NCI-H1092 treated with DMSO at 0.1 percent for 48 hours (cell line): Measurements from ENCODE around the gene ADAMTS17.
A peak's percentile ranks its signal among the peaks of the same experiment; 100 is the strongest.

ENCODE experiments used
- DNase-seq: peaks from one replicate; lab custom pipeline; 2025; lab: John Stamatoyannopoulos, UW

Gene ADAMTS17

DNA sequence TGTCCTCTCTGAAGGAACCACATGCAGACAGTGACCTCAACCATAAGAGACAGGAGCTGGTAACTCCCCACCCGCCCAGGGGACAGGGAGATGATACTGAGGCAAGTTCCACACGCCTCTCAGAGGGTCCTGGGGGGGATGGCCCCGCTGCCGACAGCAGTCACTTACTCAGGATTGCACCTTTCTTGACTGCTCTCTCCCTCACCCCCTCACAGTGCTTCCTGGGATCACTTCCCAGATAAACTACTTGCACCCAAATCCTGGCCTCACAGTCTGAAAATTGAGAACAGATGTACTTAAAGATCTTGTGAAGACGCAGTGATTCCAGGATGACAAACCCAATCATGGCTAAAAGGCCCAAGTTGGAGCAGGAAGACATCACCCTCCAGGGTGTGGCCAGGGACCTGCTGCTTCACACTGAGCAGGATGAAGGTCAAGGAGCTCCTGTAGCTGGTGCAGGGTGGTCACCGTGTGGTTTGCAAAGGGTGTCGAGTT, 207.6 kb downstream of the ADAMTS17 start:
- no peak for DNase-seq

DNA sequence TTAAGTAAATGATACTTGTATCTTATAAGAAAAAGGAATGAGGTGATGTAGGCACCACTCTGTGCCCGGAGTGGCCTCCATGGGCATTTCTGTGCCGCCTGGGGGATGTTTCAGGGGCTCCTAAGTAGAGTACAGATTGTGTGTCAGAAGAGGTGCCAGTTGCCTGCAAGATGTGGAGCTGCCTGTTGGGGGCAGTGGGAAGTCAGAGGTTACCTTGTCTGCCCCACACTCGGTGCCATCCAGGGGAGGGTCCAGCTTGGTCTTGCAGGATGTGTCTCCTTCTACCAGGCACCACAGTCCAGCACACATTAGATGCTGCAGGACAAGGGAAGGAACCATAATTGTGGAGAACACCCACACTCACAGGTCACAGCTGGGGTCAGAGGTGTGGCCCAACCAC, 208.8 kb downstream of the ADAMTS17 start:
- DNase-seq: no peak

DNA sequence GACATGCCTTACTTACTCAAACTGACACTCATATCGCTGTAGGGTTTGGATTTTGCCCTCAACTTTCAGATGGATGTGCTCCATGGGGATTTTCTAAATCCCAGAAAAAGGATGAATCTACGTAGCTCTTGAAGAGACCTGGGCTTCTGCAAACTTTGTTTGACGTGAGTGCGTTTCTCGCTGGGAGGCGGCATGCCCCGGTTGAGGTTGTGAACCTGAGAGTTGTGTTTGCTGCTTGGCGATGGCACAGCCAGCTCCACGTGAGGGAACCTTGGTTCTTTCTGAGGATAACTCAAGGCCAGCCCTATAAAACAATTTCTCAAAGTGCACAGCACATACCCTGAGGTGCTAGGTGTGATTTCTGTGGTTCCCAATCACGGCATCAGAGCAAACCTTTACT, 209.5 kb downstream of the ADAMTS17 start:
- DNase-seq: no peak

GRCh38 chr15:100131321-100132224, 210.2 kb downstream of the ADAMTS17 start:
- no peak for DNase-seq

GRCh38 chr15:100129677-100130076, 212.1 kb downstream of the ADAMTS17 start:
- no peak for DNase-seq

DNA sequence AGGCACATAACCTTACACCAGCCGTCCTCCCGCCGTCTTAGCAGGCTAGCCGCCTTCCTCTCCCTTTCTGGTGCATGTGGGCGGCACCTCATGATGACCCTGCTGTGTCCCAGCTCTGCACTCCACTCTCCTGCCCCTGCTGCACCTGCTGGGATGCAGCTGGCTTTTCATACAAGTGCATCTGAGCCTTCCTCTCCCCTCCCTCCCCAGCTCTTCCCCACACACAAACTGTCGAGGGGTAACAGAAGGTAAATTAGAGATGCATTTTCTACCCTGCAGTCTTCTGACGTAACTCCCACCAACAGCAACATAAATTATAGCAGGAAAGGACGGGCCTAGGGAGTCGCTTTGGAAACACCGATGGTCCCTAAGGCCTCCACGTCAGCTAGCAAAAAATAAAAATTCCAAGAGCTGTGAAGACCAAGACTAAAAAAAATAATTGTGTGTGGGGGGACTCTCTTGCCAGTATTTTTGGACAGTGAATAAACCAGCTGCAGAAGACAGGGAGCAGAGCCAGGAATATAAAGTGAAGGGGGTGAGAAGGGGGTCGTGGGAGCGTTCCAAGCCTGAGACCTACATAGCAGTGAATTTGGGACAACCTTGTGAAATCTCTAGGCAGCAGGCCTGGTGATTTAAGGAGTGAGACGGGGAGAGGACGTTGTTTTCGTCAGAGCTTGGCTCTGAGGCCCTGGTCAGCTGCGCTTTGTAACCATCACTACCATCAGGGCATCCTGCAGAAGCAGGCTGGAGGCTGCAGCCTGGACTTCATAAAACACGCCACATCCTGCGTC, 216.2 kb downstream of the ADAMTS17 start:
- DNase-seq: peak; percentile 59

GRCh38 chr15:100124936-100125335, 216.8 kb downstream of the ADAMTS17 start:
- DNase-seq: peak; percentile 1

- DNase-seq: no peak
These were observed 217.4 kb downstream of the ADAMTS17 start for GRCh38 chr15:100124361-100124760.

DNA sequence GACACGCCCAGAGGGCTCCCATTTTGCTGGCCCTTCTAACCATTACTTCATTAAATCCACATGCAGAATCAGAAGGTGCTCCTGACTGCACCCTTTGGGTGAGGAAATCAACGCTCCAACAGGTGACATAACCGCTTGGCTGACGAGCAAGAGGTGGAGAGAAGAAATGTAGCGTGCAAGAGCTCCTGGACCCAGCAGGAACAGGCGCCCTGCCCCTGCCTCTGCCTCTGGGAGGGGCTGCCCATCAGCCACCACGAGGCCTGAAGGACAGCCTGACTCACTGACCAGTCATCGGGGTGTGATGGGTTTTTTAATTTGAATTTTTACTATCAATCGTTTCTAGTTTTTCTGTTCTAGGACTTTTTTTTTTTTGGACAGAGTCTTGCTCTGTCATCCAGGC, 218.2 kb downstream of the ADAMTS17 start:
- DNase-seq: no peak

- no peak for DNase-seq
These were observed 220.5 kb downstream of the ADAMTS17 start for GRCh38 chr15:100121285-100121684.

- no peak for DNase-seq
These were observed 221.7 kb downstream of the ADAMTS17 start for GRCh38 chr15:100120111-100120510.

DNA sequence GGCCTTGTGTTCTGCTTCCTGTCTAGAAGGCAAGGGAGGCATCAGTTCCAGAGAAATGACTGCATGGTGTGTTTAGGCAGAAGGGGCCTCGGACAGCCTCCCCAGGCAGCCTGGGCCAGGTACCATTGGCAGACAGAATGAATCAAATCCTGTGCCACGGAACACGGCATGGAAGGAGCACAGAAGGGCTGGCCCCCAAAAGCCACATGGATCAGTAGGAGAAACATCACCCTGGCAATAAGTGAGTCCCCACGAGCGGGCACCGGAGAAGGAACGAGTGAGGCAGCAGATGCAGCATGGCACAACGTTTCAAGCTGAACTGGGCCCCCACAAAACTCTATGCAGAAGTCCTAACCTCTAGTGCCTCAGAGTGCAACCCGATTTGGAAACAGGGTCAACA, 223.2 kb downstream of the ADAMTS17 start:
- DNase-seq: no peak

DNA sequence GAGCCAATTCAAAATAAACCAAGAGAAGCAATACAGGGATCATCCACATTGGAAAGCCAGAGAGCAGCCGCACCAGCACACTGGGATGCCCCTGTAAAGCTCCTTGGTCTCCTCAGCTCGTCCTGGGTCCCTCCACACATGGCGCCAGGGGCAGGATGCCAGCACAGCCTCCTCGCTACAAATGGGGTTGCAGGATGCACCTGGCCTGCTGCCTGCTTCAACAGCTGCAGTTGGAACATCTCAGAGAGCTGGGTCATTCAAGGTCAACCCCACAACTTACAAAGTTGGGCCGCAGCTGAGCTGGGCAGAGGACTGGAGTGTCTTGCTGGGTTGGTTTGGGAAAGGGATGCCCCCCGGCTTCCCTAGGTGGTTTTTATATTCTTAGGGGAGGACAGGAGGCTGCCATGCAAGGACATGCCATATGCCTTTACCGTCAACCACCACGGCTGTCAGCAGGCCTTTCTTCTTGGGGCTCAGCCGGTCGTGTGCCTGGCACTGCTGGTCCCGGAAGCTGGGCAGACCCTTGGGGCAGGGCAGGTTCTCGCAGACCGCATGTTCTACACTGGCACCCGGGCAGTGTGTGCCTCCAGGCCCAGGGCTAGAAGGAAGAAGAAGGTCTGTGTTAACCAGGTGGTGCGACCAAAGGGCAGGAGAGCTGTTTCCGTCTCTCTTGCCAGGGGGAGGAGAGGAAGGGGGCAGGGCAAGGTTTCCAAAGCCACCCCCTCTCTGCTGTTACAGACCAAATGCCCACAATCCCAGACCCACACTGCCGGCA, 225.2 kb downstream of the ADAMTS17 start:
- no peak for DNase-seq

GRCh38 chr15:100115711-100116090, 226.1 kb downstream of the ADAMTS17 start:
- DNase-seq: no peak

DNA sequence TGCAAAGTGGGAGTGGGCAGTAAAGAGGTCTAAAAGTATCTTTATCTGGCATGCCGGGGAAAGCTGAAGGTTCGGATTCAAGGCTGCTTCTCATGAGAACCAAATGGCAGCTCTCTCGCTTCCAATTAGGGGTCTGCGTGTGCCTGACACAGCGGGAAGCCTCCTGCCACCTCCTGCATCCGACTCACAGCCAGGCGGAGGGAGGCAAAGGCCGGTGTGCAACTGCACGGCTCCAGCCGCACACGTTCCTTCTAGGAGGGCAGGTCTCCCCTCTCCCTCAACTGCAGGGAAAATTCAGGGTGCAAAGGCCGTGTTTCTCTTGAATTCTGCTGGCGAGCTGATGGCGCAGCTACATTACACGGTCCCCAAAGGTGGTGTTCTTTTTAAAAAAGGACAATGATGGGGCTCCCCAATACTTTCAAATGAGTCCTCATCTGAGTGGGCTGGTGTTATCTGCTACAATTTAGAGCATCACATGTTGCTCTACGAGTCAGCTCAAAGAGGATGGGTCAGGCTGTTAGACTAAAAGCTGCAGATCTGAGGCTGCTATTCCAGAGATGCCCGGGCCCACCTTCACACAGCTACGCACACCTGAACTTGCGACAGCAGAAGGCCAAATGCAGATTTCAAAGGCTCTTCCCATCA, 226.6 kb downstream of the ADAMTS17 start:
- no peak for DNase-seq

GRCh38 chr15:100114571-100114970, 227.2 kb downstream of the ADAMTS17 start:
- DNase-seq: no peak

- no peak for DNase-seq
These were observed 227.7 kb downstream of the ADAMTS17 start for GRCh38 chr15:100114100-100114499.

GRCh38 chr15:100113351-100114080, 228.3 kb downstream of the ADAMTS17 start:
- no peak for DNase-seq

DNA sequence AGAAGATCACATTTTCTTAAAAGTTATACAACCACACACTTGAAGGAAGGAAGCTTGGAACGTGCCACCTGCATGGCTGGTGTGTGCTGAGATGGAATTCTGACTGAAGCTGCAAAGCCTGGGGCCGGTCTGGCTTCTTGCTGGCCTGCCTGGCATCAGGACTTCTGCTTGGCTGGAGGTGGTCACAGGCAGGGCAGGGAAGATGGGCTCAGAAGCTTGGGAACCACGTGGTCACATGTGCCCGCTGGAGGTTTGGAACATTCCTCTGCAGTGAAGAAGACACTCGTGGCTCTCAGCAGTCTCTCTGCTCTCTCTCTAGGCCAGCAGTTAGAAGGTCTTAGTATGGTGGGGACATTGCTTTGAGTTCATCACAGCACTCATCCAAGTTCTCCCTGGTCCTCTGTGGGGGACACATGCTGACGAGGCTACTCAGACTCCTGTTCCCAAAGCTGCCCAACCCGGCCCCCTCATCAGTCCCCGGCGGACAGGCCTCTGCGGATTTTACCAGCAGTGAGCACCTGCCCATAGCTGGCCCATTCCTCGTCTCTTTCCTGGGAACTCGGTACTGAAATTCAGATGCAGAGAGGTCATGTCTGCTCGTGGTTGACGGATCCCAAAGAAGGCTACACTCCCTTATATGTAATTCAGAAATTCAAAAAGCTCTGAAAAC, 229.0 kb downstream of the ADAMTS17 start:
- DNase-seq: no peak

DNA sequence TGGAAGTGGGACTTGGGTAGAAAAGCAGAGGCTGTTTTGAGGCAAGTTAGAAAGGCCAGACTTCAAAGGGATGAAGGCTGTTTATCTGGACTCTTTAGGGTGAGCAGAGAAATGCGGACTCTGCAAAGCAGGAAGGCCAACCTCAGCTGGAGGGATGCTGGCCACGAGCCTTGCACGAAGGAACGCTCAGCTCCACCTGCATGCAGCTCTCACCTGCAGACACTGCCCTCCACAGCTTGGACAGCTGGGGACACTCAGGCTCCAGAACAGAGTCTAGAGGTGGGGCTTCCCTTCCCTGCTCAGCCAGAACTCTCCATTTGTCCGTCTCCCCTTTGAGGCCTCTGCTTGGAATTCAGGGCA, 229.7 kb downstream of the ADAMTS17 start:
- DNase-seq: no peak
